HG03280 (cell line): ENCODE measurements around the gene IDUA.
A peak's percentile ranks its signal among the peaks of the same experiment; 100 is the strongest.

Experiments
- ATAC-seq: cut with Tn5 transposase; IDR thresholded peaks from one replicate; pipeline ENCODE4 v1.9.1; 2021; ENCODE audit warnings: mild to moderate bottlenecking, moderate library complexity; ENCODE audit not compliant: unreplicated experiment

Gene IDUA

GRCh38 chr4:1013225-1014073, 26.6 kb downstream of the IDUA start:
- ATAC-seq: no peak

DNA sequence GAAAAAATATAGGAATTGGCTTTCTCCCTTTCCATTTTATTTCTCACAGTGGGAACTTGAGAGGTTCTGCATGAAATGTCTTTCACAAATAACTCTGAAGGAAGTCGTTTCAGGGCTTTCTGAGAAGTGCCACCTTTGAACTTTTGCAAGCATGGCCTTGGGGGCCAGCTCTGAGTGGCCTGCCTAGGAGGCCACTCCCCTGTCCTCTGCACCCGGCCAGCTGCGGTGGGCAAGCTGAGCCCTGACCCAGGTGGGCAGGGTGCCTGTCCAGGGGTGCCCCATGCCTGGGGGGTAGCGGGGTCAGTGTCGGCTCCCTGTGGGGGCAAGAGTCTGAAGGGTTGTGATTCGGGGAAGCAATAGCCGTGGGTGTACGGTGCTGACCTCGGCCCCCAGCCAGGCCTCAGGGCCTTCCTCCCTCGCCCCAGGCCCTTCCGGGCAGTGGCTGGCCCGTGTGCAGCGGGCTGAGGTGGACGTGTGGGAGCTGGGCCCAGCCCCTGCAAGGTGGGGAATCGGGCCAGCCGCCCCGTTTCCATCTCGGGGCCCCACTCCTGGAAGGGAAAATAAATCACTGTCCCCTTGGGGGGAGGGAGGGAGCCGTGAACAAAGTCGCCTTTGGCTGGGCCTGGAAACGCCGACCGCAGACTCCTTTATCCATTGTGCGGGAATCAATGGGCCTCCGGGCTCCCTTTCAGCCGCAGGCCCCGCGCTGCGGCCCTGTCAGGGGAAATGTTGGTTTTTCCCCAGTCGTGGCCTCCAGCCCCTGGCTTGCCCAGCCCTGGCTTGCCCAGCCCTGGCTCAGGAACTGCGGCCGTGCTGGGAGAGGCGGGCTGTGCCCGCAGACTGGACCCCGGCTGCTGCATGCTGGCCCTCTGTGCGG, 27.7 kb downstream of the IDUA start:
- no peak for ATAC-seq

DNA sequence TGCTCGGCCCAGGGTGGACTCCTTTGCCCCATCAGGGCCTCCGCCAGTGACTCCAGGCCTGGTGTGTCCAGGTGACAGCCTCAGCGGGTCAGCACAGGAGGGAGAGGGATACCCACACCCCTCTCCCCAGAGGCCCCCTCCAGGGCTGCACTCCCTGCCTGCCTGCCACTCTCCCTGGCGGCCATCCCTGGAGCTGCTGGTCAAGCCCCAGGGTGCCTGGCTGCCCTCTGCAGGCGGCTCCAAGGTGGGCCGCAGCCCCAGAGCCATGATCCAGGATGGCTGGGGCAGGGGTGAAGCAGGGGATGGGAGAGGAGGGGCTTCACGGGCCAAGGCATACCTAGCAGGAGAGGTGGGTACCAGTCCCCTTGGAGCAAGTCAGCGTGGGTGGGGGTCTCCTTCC, 28.3 kb downstream of the IDUA start:
- no peak for ATAC-seq

DNA sequence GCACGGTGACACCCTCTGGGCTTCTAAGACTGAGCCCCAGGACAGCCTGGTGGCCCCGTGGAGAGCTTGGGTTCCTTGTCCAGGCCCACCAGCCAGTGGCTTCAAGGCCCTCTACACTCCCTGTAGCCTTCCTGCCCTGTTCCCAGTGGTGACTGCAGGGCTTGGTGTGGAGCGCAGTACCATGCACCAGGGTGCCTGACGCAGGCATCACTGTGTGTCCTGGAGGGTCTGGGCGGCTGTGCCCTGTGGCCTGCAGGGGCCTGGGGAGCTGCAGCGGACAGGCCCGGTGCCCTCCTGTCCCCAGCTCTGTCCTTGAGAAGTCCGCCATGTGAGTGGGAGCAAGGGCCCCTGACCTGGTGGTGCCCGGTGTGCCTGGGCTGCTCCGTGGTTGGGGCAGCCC, 28.9 kb downstream of the IDUA start:
- no peak for ATAC-seq

- ATAC-seq: no peak
Measured at GRCh38 chr4:1017211-1017610, 30.4 kb downstream of the IDUA start.

DNA sequence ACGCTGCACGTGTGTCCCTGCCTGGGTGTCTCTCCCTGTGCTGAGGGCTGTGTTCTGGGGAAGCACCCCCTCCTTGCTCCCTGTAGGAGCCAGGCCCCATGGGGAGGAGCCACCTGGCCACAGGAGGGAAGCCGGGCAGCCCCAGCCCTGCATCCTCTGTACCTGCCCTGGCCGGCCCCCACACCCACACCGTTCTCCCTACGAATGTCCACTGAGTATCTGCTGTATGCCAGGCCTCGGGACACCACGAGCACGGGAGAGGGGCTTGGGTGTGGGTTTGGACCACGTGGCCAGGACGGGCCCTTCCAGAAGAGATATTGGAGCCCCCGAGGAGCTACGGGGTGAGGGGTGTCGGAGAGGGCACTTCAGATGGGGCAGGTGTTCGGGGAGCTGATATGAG, 30.9 kb downstream of the IDUA start:
- ATAC-seq: no peak

- ATAC-seq: no peak
Measured at GRCh38 chr4:1018147-1019020, 31.5 kb downstream of the IDUA start.

DNA sequence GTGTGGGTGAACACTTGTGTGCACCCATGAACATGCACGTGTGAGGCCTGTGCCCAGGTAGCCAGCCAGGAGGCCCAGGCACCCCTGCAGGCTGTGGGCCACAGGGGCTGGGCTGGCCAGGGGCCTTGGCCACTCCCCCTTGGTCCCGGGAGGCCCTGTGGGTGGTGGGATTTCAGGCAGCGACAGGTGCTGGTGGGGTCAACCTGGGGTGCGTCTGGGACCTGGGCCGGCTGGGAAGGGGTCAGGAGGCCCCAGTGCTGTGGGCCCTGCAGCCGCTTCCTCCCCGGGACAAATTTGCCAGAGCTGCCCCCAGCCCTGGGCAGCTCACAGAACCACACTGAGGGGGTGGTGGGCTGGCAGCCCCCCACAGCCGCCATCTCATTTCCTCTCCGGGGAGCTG, 32.5 kb downstream of the IDUA start:
- no peak for ATAC-seq

DNA sequence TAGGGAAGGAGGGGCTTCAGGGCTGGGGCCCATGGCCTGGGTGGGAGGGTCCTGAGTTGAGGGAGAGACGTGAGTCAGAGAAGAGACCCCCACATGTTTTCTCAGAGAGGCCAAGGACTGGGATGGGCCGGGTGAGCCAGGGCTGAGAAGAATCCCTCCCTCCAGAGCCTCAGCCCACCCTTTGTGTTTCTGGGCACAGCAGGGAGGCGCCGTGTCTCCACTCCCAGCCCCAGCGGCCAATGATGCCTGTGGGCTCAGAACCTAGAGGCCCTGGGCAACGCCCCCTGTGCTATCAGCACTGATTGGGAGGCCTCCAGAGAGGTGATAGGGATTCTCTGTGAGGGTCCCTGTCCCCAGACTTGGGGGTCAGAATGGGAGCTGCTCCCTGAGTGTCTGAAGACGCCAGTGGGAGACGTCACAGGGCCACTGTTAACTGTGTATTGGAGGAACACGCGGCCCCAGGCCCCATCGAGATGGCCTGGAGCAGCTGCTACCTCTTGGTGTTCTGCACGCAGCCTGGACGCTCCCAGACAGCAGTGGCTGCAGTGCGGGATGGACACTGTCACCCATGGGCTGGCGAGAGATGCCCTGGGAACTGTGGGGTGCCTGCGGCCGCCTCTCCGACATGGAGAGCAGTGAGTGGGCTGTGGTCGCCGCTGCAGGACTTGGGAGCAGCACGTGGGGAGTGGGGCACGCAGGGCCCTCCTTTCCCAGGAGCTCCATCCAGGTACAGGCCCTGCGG, 33.1 kb downstream of the IDUA start:
- ATAC-seq: no peak

DNA sequence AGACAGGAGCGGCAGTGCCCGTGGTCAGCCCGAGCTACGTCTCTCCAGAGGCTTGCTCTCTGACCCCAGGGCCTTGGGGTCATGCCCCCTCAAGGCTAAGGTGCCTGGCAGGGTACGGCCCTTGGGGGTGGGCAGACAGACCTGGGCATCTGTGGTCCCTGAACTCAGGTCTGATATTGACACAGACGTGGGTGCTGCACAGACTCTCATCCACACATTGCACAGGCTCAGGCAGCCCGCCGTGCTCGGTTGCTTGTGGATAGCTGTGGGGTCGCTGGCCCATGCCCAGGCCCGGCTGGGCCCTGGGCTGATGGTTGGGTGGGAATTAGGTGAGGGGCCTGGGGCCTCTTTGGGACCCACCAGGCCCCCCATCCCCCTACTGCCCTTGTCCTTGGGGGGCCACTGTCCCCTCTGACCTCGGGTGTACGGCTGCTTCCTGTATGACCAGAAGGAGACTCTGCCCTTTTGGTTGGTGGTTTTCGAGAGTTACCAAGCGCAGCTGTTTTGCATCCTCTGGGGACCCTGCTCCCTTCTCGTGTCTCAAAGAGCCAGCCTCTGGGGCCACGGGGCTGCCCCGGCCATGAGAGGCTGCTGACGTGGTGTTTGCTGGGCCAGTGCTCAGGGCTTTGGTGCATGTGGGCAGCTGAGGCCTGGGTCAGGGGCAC, 34.7 kb downstream of the IDUA start:
- ATAC-seq: peak; percentile 62

GRCh38 chr4:1022051-1022738, 35.4 kb downstream of the IDUA start:
- ATAC-seq: no peak

DNA sequence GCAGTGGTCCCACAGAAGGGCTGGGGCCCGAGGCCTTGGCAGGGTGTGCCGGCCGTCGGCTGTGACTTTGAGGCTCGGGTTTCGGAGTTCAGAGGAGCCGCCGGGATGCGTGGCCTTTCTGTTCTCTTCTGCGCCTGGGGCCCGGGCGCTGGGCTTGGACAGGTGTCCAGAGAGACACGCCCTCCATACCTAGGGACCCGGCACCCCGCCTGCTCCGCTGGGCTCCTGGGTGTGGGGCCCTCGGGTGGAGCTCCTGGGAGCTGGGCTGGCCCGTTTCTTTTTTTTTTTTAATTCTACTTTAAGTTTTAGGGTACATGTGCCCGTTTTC, 35.9 kb downstream of the IDUA start:
- ATAC-seq: no peak

DNA sequence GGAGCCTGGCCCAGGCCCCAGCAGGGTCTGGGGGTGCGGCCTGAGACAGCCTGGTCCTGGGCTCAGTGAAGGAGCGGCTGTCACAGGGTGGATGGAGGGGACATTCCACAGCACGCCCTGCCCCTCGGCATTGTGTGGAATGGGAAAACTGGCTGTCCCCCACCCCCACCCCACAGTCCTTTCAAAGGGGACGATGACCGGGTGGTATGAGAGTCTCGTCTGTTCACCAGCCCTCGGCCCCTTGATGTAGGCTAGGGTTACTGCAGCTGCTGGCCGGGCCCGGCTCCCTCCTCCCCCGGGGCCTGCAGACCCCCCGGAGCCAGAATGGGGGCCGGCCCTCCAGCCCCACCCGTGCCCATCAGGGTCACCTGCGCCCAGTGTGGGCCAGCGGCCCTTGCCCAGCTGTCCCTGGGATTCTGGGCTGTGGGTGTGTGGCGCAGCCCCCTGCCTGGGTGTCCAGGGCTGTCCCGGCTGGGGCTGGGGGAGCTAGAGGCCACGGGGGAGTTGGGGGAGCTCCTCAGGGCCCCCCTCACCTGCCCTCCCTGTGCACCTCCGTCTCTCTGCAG, 36.3 kb downstream of the IDUA start:
- no peak for ATAC-seq

DNA sequence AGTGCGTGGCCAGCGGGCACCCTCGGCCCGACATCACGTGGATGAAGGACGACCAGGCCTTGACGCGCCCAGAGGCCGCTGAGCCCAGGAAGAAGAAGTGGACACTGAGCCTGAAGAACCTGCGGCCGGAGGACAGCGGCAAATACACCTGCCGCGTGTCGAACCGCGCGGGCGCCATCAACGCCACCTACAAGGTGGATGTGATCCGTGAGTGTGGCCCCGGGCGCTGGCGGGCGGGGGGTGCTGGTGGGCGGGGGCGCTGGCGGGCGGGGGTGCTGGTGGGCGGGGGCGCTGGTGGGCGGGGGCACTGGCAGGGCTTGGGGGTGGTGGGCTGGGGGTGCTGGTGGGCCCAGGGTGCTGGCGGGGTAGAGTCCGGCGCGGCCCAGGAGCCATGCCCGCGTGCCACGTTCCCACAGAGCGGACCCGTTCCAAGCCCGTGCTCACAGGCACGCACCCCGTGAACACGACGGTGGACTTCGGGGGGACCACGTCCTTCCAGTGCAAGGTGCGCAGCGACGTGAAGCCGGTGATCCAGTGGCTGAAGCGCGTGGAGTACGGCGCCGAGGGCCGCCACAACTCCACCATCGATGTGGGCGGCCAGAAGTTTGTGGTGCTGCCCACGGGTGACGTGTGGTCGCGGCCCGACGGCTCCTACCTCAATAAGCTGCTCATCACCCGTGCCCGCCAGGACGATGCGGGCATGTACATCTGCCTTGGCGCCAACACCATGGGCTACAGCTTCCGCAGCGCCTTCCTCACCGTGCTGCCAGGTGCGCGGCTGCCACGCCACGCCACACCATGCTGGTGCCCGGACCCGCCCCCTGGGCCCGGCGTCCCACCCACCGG, 37.3 kb downstream of the IDUA start:
- ATAC-seq: no peak

- ATAC-seq: no peak
Measured at GRCh38 chr4:1024882-1025545, 38.2 kb downstream of the IDUA start.

GRCh38 chr4:1026115-1026514, 39.3 kb downstream of the IDUA start:
- peak; percentile 66 for ATAC-seq

DNA sequence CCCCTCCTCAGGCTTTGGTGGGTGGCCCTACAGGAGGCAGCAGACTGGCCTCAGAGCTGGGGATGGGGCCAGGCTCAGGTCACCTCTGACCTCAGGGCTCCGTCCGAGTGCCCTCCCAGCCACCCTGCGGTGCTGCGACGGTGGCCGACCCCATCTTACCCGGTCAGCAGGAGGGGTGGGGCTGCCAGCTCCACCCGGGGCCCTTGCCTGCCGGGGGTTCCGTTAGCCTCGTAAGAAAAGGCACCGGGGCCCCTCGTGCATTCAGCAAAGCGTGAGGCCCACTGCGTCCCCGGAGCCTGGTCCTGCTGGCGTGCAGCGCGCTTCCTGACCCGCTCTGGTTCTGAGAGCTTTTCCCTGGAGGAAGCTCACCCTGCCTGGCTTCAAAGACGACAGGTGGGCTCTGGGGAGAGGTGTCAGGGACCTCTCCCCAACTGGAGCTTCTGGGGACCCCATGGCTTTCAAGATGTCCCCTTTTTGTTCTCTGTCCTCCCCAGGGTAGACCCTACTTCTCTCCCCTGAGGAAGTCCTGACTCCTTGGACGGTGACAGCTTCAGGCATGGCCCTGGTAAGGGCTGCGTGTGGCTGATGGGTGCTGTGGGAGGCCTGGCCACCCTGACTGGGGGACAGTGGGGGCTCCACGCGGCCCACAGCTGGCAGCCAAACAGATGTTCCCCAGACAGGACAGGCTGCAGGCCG, 40.5 kb downstream of the IDUA start:
- no peak for ATAC-seq
